GM23338 (cell line): ENCODE results near the gene RPL26. TPM values are rescaled to one million over a fixed set of nuclear protein-coding genes. Genes with fewer than 3 reads are reported as not detected.

Source experiments
- ATAC-seq: fragments of 200-7000 bp; cut with Tn5 transposase; 3 replicates; pipeline ENCODE4 v1.9.1; 2020
- DNase-seq: peaks from one replicate; pipeline ENCODE4 v3.0.0-alpha.2; 2015; ENCODE audit warnings: low spot score
- H2AFZ ChIP-seq: fragments of 200-600 bp; sonication (generic); 2 replicates; pipeline ENCODE4 v1.8.0; 2016; ENCODE audit warnings: antibody characterized with exemption, mild to moderate bottlenecking, moderate library complexity
- H3F3A ChIP-seq: fragments of 200-600 bp; sonication (generic); replicated peaks from 2 replicates; pipeline ENCODE4 v1.8.0; 2017; ENCODE audit warnings: antibody characterized with exemption, mixed run types, low read depth
- H3K27ac ChIP-seq: fragments of 200-600 bp; sonication (generic); 2 replicates; pipeline ENCODE4 v1.6.1; 2016; ENCODE audit warnings: low read depth
- H3K27me3 ChIP-seq: fragments of 200-600 bp; sonication (generic); 2 replicates; pipeline ENCODE4 v1.8.0; 2016; ENCODE audit warnings: mild to moderate bottlenecking, mixed run types, moderate library complexity; ENCODE audit not compliant: insufficient read depth
- H3K36me3 ChIP-seq: fragments of 200-600 bp; sonication (generic); 2 replicates; pipeline ENCODE4 v1.8.0; 2016; ENCODE audit warnings: mild to moderate bottlenecking; ENCODE audit not compliant: insufficient read depth
- H3K4me1 ChIP-seq: fragments of 200-600 bp; sonication (generic); 2 replicates; pipeline ENCODE4 v1.8.0; 2016; ENCODE audit warnings: mild to moderate bottlenecking, moderate library complexity; ENCODE audit not compliant: insufficient read depth
- H3K4me2 ChIP-seq: fragments of 200-600 bp; sonication (generic); 2 replicates; pipeline ENCODE4 v1.7.1; 2017; ENCODE audit warnings: mixed run types
- H3K4me3 ChIP-seq: fragments of 200-600 bp; sonication (generic); 2 replicates; pipeline ENCODE4 v1.6.1; 2016; ENCODE audit warnings: mixed run types
- H3K79me2 ChIP-seq: fragments of 200-600 bp; sonication (generic); replicated peaks from 2 replicates; pipeline ENCODE4 v1.8.0; 2017; ENCODE audit warnings: mild to moderate bottlenecking; ENCODE audit not compliant: insufficient read depth
- H3K9me2 ChIP-seq: fragments of 200-600 bp; sonication (generic); 2 replicates; pipeline ENCODE4 v1.8.0; 2017; ENCODE audit not compliant: insufficient read depth
- H4K20me1 ChIP-seq: fragments of 200-600 bp; sonication (generic); replicated peaks from 2 replicates; pipeline ENCODE4 v1.8.0; 2017; ENCODE audit warnings: mild to moderate bottlenecking; ENCODE audit not compliant: insufficient read depth
- H3K27ac Mint-ChIP-seq: 2 replicates; pipeline ENCODE4 v1.8.0; 2020; ENCODE audit warnings: inconsistent platforms, mild to moderate bottlenecking, moderate library complexity, mixed read lengths
- H3K27me3 Mint-ChIP-seq: 3 replicates; pipeline ENCODE4 v1.8.0; 2022; ENCODE audit warnings: low read depth, mild to moderate bottlenecking, moderate library complexity, mixed read lengths, inconsistent platforms; ENCODE audit not compliant: insufficient read depth, poor library complexity
- H3K36me3 Mint-ChIP-seq: 3 replicates; pipeline ENCODE4 v1.8.0; 2021; ENCODE audit warnings: low read depth, mild to moderate bottlenecking, inconsistent platforms, moderate library complexity, mixed read lengths
- H3K4me1 Mint-ChIP-seq: 3 replicates; pipeline ENCODE4 v1.8.0; 2020; ENCODE audit warnings: mild to moderate bottlenecking, inconsistent platforms, mixed read lengths
- H3K4me3 Mint-ChIP-seq: 3 replicates; pipeline ENCODE4 v1.8.0; 2021; ENCODE audit warnings: moderate library complexity, mild to moderate bottlenecking, inconsistent platforms, mixed read lengths
- H3K9me3 Mint-ChIP-seq: 3 replicates; pipeline ENCODE4 v1.8.0; 2020; ENCODE audit warnings: moderate library complexity, mild to moderate bottlenecking, inconsistent platforms, mixed read lengths
- CTCF ChIP-seq, 2 experiments: fragments of 200-600 bp in 1 of 2; sonication (generic) in 1 of 2; conservative IDR thresholded peaks; 2 replicates each; pipeline versions ENCODE4 v1.5.1 to v1.6.1; 2016 to 2017; ENCODE audit warnings: antibody characterized with exemption in 2 of 2, low read depth in 2 of 2, mild to moderate bottlenecking in 2 of 2, moderate library complexity in 1 of 2
- EZH2 ChIP-seq: fragments of 200-600 bp; sonication (generic); IDR thresholded peaks from one replicate; pipeline ENCODE4 v1.8.0; 2017; ENCODE audit warnings: antibody characterized with exemption, mild to moderate bottlenecking, low read depth; ENCODE audit not compliant: unreplicated experiment
- JUNB ChIP-seq: IDR thresholded peaks from one replicate; pipeline ENCODE4 v1.6.1; 2016; ENCODE audit warnings: antibody characterized with exemption; ENCODE audit not compliant: unreplicated experiment
- NANOG ChIP-seq: IDR thresholded peaks from 2 replicates; pipeline ENCODE4 v1.6.1; 2016; ENCODE audit warnings: antibody characterized with exemption, borderline replicate concordance
- POLR2AphosphoS5 ChIP-seq: IDR thresholded peaks from 2 replicates; pipeline ENCODE4 v1.6.1; 2016; ENCODE audit warnings: antibody characterized with exemption, low read depth
- ZNF114 ChIP-seq: fragments of 250-450 bp; sonication (Bioruptor Pico); IDR thresholded peaks from 2 replicates; pipeline ENCODE4 v1.5.0; 2020; ENCODE audit warnings: mild to moderate bottlenecking, moderate library complexity
- ZNF462 ChIP-seq: fragments of 250-450 bp; sonication (Bioruptor Pico); IDR thresholded peaks from 2 replicates; pipeline ENCODE4 v1.5.0; 2020; ENCODE audit warnings: mild to moderate bottlenecking, moderate library complexity
- polyA plus RNA-seq: library from polyadenylated mRNA; unstranded; fragments of >200 nt; fragmentation: Nextera tagmentation; extraction: Ambion mirVana; gene quantifications from 2 replicates; pipeline ENCODE4 v1.2.1, GENCODE V29; 2016
- total RNA-seq: library from RNA; depleted of rRNA; stranded (reverse); fragments of >200 nt; shearing (Covaris generic); gene quantifications from 2 replicates; pipeline ENCODE4 v1.2.3, GENCODE V29; 2014

Gene RPL26
- total and polyA plus RNA-seq, 2 experiments from 2014 or later: 2,274 to 3,158 TPM

- ATAC-seq (no peak), DNase-seq (no peak)
- no peaks in the 10 kb centered on the region for H4K20me1 ChIP-seq
- H3K36me3 ChIP-seq: no peaks in the 10 kb centered on the region
- no peaks in the 10 kb centered on the region; the same call in 1 of the 2 replicates for H3K9me2 ChIP-seq
- no peaks in the 10 kb centered on the region for H3F3A ChIP-seq
- no peak overlapping the region for H3K4me2 ChIP-seq
- no peak for TF ChIP-seq POLR2AphosphoS5
- no peak for TF ChIP-seq EZH2
- TF ChIP-seq NANOG: no peak
- TF ChIP-seq JUNB: no peak
- TF ChIP-seq ZNF462 (CRISPR knock-in tag): no peak
- H3K27me3 ChIP-seq: no peaks in the 10 kb centered on the region
- no peaks in the 10 kb centered on the region for H3K9me3 Mint-ChIP-seq
- no peaks in the 10 kb centered on the region for H3K36me3 Mint-ChIP-seq
- no peaks in the 10 kb centered on the region for H3K4me1 ChIP-seq
- H2AFZ ChIP-seq: 0 out of 2 replicates have a peak overlapping the region, but pooled peaks have one; percentile 12
- H3K4me3 ChIP-seq: no peak overlapping the region
- H3K27ac Mint-ChIP-seq: peak overlapping the region; percentile 43; the same call in 1 of the 2 replicates
- H3K79me2 ChIP-seq: no peaks in the 10 kb centered on the region
- peaks cover 5% of the 10 kb centered on the region for H3K27me3 Mint-ChIP-seq
- H3K4me3 Mint-ChIP-seq: no peak overlapping the region
- H3K4me1 Mint-ChIP-seq: no peaks in the 10 kb centered on the region
- H3K27ac ChIP-seq: no peak overlapping the region
Measured at GRCh38 chr17:8426094-8426720, 43.2 kb upstream of the RPL26 start.

GRCh38 chr17:8421571-8421970 lies 38.6 kb upstream of the RPL26 start:
- Histone ChIP-seq H3K27me3 (no peaks in the 10 kb centered on the region), H3K27ac (no peak overlapping the region), H3K9me2 (no peaks in the 10 kb centered on the region), H3K4me3 (no peak overlapping the region), H3K79me2 (no peaks in the 10 kb centered on the region), H3K4me1 (no peaks in the 10 kb centered on the region), H4K20me1 (no peaks in the 10 kb centered on the region), H2AFZ (no peak overlapping the region), H3K4me2 (no peak overlapping the region), H3F3A (no peaks in the 10 kb centered on the region), H3K36me3 (no peaks in the 10 kb centered on the region)
- Mint-ChIP-seq H3K9me3 (no peaks in the 10 kb centered on the region), H3K4me3 (no peak overlapping the region), H3K36me3 (no peaks in the 10 kb centered on the region), H3K27ac (no peak overlapping the region), H3K27me3 (no peaks in the 10 kb centered on the region), H3K4me1 (no peaks in the 10 kb centered on the region)
- ATAC-seq (peak; percentile 37; the same call in 2 of the 3 replicates), DNase-seq (no peak)
- TF ChIP-seq CTCF (conservative IDR thresholded peaks at IDR 0.05; ENCODE audit: low read depth in 2 of 2) (peak in 1 of 2 experiments; percentile 25; a peak in 2 of 4 replicates), ZNF114 (CRISPR knock-in tag) (no peak)
